Neural progenitor cell (in vitro differentiated cells): Measurements from ENCODE around the gene VWA3B. TPM values are rescaled to one million over a fixed set of nuclear protein-coding genes. Genes with fewer than 3 reads are reported as not detected.
A peak's percentile ranks its signal among the peaks of the same experiment; 100 is the strongest.

Experiments used
- DNase-seq: peaks from one replicate; pipeline ENCODE4 v3.0.0-alpha.2; 2016; ENCODE audit warnings: low spot score
- H2AFZ ChIP-seq: fragments of 200-600 bp; sonication (generic); replicated peaks from 2 replicates; pipeline ENCODE4 v1.6.1; 2016; ENCODE audit warnings: antibody characterized with exemption
- H3F3A ChIP-seq: fragments of 200-600 bp; sonication (generic); 2 replicates; pipeline ENCODE4 v1.6.1; 2016; ENCODE audit warnings: antibody characterized with exemption, low read depth
- H3K27ac ChIP-seq: fragments of 200-600 bp; sonication (generic); 2 replicates; pipeline ENCODE4 v1.5.1; 2016; ENCODE audit warnings: mild to moderate bottlenecking
- H3K27me3 ChIP-seq: fragments of 200-600 bp; sonication (generic); 2 replicates; pipeline ENCODE4 v1.6.1; 2016; ENCODE audit warnings: mild to moderate bottlenecking, moderate library complexity
- H3K36me3 ChIP-seq: fragments of 200-600 bp; sonication (generic); 2 replicates; pipeline ENCODE4 v1.5.1; 2016
- H3K4me1 ChIP-seq: fragments of 200-600 bp; sonication (generic); 2 replicates; pipeline ENCODE4 v1.6.1; 2016; ENCODE audit warnings: mixed run types
- H3K4me2 ChIP-seq: fragments of 200-600 bp; sonication (generic); 2 replicates; pipeline ENCODE4 v1.6.1; 2016
- H3K4me3 ChIP-seq: fragments of 200-600 bp; sonication (generic); 2 replicates; pipeline ENCODE4 v1.5.1; 2016
- H3K79me2 ChIP-seq: fragments of 200-600 bp; sonication (generic); 2 replicates; pipeline ENCODE4 v1.6.1; 2016; ENCODE audit warnings: low read depth
- H3K9ac ChIP-seq: fragments of 200-600 bp; sonication (generic); 2 replicates; pipeline ENCODE4 v1.6.1; 2016
- H3K9me3 ChIP-seq: fragments of 200-600 bp; sonication (generic); 2 replicates; pipeline ENCODE4 v1.5.1; 2016; ENCODE audit warnings: low read depth
- H4K20me1 ChIP-seq: fragments of 200-600 bp; sonication (generic); 2 replicates; pipeline ENCODE4 v1.6.1; 2016; ENCODE audit warnings: low read depth
- H3K27ac Mint-ChIP-seq: 3 replicates; pipeline ENCODE4 v1.8.0; 2021; ENCODE audit warnings: mixed read lengths
- H3K27me3 Mint-ChIP-seq: 2 replicates; pipeline ENCODE4 v1.8.0; 2022; ENCODE audit warnings: low read depth, mild to moderate bottlenecking, inconsistent platforms, moderate library complexity, mixed read lengths; ENCODE audit not compliant: insufficient read depth
- H3K36me3 Mint-ChIP-seq: 3 replicates; pipeline ENCODE4 v1.8.0; 2021; ENCODE audit warnings: mixed read lengths
- H3K4me1 Mint-ChIP-seq: 3 replicates; pipeline ENCODE4 v1.8.0; 2021; ENCODE audit warnings: mixed read lengths
- H3K4me3 Mint-ChIP-seq: 3 replicates; pipeline ENCODE4 v1.8.0; 2021; ENCODE audit warnings: mild to moderate bottlenecking, moderate library complexity, mixed read lengths
- H3K9me3 Mint-ChIP-seq: 3 replicates; pipeline ENCODE4 v1.8.0; 2020; ENCODE audit warnings: mixed read lengths
- CTCF ChIP-seq: fragments of 200-600 bp; sonication (generic); IDR thresholded peaks from 2 replicates; pipeline ENCODE4 v1.5.1; 2017; ENCODE audit warnings: antibody characterized with exemption, mild to moderate bottlenecking
- EZH2 ChIP-seq: fragments of 200-600 bp; sonication (generic); IDR thresholded peaks from 2 replicates; pipeline ENCODE4 v1.6.1; 2017; ENCODE audit warnings: antibody characterized with exemption, mild to moderate bottlenecking, moderate library complexity
- EZH2phosphoT487 ChIP-seq: fragments of 200-600 bp; sonication (generic); IDR thresholded peaks from 2 replicates; pipeline ENCODE4 v1.6.1; 2017; ENCODE audit warnings: antibody characterized with exemption
- total RNA-seq: library from RNA; depleted of rRNA; stranded (reverse); fragments of >200 nt; gene quantifications from 2 replicates; pipeline ENCODE4 v1.2.3, GENCODE V29; 2015; ENCODE audit warnings: low replicate concordance

VWA3B gene
- total RNA-seq, 1 donor from 2014 or later = not detected

- H3K27ac Mint-ChIP-seq = no peak overlapping the region
- H3K9ac ChIP-seq = no peak overlapping the region
- H3K79me2 ChIP-seq = no peaks in the 10 kb centered on the region
- H3K36me3 ChIP-seq = no peaks in the 10 kb centered on the region
- peaks cover 10% of the 10 kb centered on the region for H3K4me1 ChIP-seq
- peaks cover 4% of the 10 kb centered on the region for H3K27me3 ChIP-seq
- no peaks in the 10 kb centered on the region for H4K20me1 ChIP-seq
- H3K27ac ChIP-seq = no peak overlapping the region
- no peaks in the 10 kb centered on the region for H3K36me3 Mint-ChIP-seq
- peak; percentile 35 for DNase-seq
- no peak overlapping the region for H3K4me2 ChIP-seq
- no peak overlapping the region for H2AFZ ChIP-seq
- H3F3A ChIP-seq = no peaks in the 10 kb centered on the region
- no peak overlapping the region for H3K4me3 Mint-ChIP-seq
- H3K4me3 ChIP-seq = no peak overlapping the region
- H3K4me1 Mint-ChIP-seq = peaks cover 7% of the 10 kb centered on the region
- TF ChIP-seq EZH2phosphoT487 = no peak
- TF ChIP-seq CTCF = no peak
- TF ChIP-seq EZH2 = no peak
- H3K9me3 ChIP-seq = no peaks in the 10 kb centered on the region
- H3K9me3 Mint-ChIP-seq = peaks cover 5% of the 10 kb centered on the region
- peaks cover 3% of the 10 kb centered on the region for H3K27me3 Mint-ChIP-seq
These were observed 268.9 kb downstream of the VWA3B start for GRCh38 chr2:98355881-98356280.

GRCh38 chr2:98356729-98357128 lies 269.8 kb downstream of the VWA3B start:
- H3K4me3 Mint-ChIP-seq = no peak overlapping the region

GRCh38 chr2:98357849-98358248 lies 270.9 kb downstream of the VWA3B start:
- Mint-ChIP-seq H3K4me3 (no peak overlapping the region), H3K36me3 (no peaks in the 10 kb centered on the region), H3K9me3 (peaks cover 4% of the 10 kb centered on the region), H3K27ac (no peak overlapping the region), H3K4me1 (peaks cover 7% of the 10 kb centered on the region), H3K27me3 (peaks cover 3% of the 10 kb centered on the region)
- H3K27ac ChIP-seq = no peak overlapping the region
- no peaks in the 10 kb centered on the region for H3F3A ChIP-seq
- DNase-seq = no peak
- TF ChIP-seq CTCF (no peak), EZH2 (no peak), EZH2phosphoT487 (no peak)
- no peak overlapping the region for H2AFZ ChIP-seq
- H3K27me3 ChIP-seq = no peaks in the 10 kb centered on the region
- no peaks in the 10 kb centered on the region for H3K36me3 ChIP-seq
- H3K4me2 ChIP-seq = no peak overlapping the region
- no peaks in the 10 kb centered on the region for H3K9me3 ChIP-seq
- H4K20me1 ChIP-seq = no peaks in the 10 kb centered on the region
- H3K4me1 ChIP-seq = peaks cover 10% of the 10 kb centered on the region
- no peak overlapping the region for H3K4me3 ChIP-seq
- no peaks in the 10 kb centered on the region for H3K79me2 ChIP-seq
- no peak overlapping the region for H3K9ac ChIP-seq

More at GRCh38 chr2:98356729-98357128, 269.8 kb downstream of the VWA3B start:
- Histone ChIP-seq H3K4me2 (no peak overlapping the region), H4K20me1 (no peaks in the 10 kb centered on the region), H3K4me3 (no peak overlapping the region), H3K27ac (no peak overlapping the region), H2AFZ (no peak overlapping the region), H3K79me2 (no peaks in the 10 kb centered on the region), H3K9me3 (no peaks in the 10 kb centered on the region), H3K4me1 (peaks cover 10% of the 10 kb centered on the region), H3K9ac (no peak overlapping the region), H3F3A (no peaks in the 10 kb centered on the region), H3K36me3 (no peaks in the 10 kb centered on the region), H3K27me3 (no peaks in the 10 kb centered on the region)
- Mint-ChIP-seq H3K9me3 (peaks cover 3% of the 10 kb centered on the region), H3K36me3 (no peaks in the 10 kb centered on the region), H3K4me1 (peaks cover 7% of the 10 kb centered on the region), H3K27me3 (peaks cover 3% of the 10 kb centered on the region), H3K27ac (no peak overlapping the region)
- TF ChIP-seq CTCF = no peak
- TF ChIP-seq EZH2phosphoT487 = no peak
- no peak for TF ChIP-seq EZH2
- no peak for DNase-seq
